Left cardiac atrium (tissue), 2 donors: ENCODE results near the gene RDH14. TPM values are rescaled to one million over a fixed set of nuclear protein-coding genes. Genes with fewer than 3 reads are reported as not detected.

Experiments used
- total RNA-seq, 2 donors: library from RNA; stranded (reverse); fragmentation: NEBNext Ultra II Directional; extraction: Animal tissue kit (Norgen Biotek cat#: 25700); gene quantifications; one replicate each; pipeline ENCODE4 v1.2.1, GENCODE V29; 2021
- donor health status: DM: no; HTN: yes; CAD: no; lungs with severe emphysema.
- donor health status: DM: yes; HTN: yes; CAD: no.

Gene RDH14
- total RNA-seq, 2 donors from 2014 or later: 35.7 to 39.5 TPM

Other genes with a start within 250 kb of the RDH14 start
- not detected for gene NT5C1B, start 28.9 kb upstream of the RDH14 start, total RNA-seq